ENCODE data around the gene SEC23A.

GRCh38 chr14:38992067-38992844 lies 110.8 kb downstream of the SEC23A start:
- no peak for TF ChIP-seq EZH2 (IDR thresholded peaks at IDR 0.05; ENCODE audit: insufficient read depth, poor library complexity, severe bottlenecking)
- TF ChIP-seq EZH2phosphoT487 (IDR thresholded peaks at IDR 0.05; ENCODE audit: insufficient read depth, low read depth), result no peak

Data from GM23248 (cell line).